Activated CD4-positive, alpha-beta memory T cell treated with anti-CD3 and anti-CD28 coated beads, Interleukin-2, amount 10 ng/mL, durations not matched to agents 7 days and 5 days (primary cell): ENCODE measurements around the gene ZC2HC1C. TPM values are rescaled to one million over a fixed set of nuclear protein-coding genes. Genes with fewer than 3 reads are reported as not detected.
"Not testable (repeated sequence)": the region's sequence is repeated elsewhere in the genome, so short reads cannot be mapped to it uniquely, and the experiment has no call there.

Experiments
- CTCF ChIA-PET: fragments of 350-600 bp; sonication (Branson Sonifier 250); formaldehyde crosslinking; loops from one replicate; lab custom pipeline; 2021; ENCODE audit warnings: antibody characterized with exemption, inconsistent platforms; lab: Charles Lee
- POLR2A ChIA-PET: fragments of 350-600 bp; sonication (Branson Sonifier 250); formaldehyde crosslinking; loops from one replicate; lab custom pipeline; 2021; ENCODE audit warnings: antibody characterized with exemption; lab: Charles Lee
- DNase-seq: peaks from one replicate; pipeline ENCODE4 v3.0.0-alpha.2; 2020
- H3K27ac Mint-ChIP-seq: one replicate; pipeline ENCODE4 v1.8.0; 2021; ENCODE audit warnings: mild to moderate bottlenecking, mixed read lengths
- H3K27me3 Mint-ChIP-seq: one replicate; pipeline ENCODE4 v1.8.0; 2021; ENCODE audit warnings: mixed read lengths
- H3K36me3 Mint-ChIP-seq: one replicate; pipeline ENCODE4 v1.8.0; 2021; ENCODE audit warnings: low read depth, mixed read lengths
- H3K4me1 Mint-ChIP-seq: one replicate; pipeline ENCODE4 v1.8.0; 2021; ENCODE audit warnings: mixed read lengths
- H3K4me3 Mint-ChIP-seq: one replicate; pipeline ENCODE4 v1.8.0; 2021; ENCODE audit warnings: mild to moderate bottlenecking, mixed read lengths
- H3K9me3 Mint-ChIP-seq: one replicate; pipeline ENCODE4 v1.8.0; 2021; ENCODE audit warnings: mixed read lengths
- total RNA-seq, 2 experiments: library from RNA; stranded (reverse); gene quantifications; one replicate each; pipeline ENCODE4 v1.2.3, GENCODE V29; 2021

The ZC2HC1C gene
- total RNA-seq, 2 experiments from 2014 or later: 2.0 to 2.4 TPM

DNA sequence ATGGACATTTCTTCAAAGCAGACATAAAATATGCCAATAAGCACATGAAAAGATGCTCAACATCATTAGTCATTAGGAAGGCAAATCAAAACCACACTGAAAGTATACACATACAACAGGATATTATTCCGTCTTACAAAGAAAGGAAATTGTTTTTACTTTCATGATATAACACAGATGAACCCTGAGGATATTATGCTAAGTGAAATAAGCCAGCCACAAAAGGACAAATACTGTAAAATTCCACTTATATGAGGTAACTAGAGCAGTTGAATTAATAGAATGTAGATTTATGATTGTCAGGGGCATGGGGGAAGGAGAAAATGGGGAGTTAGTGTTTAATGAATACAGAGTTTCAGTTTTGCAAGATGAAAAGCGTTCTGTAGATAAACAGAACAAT, 9.8 kb upstream of the ZC2HC1C start:
- Mint-ChIP-seq H3K4me3 (no peak overlapping the region), H3K36me3 (peaks cover 60% of the 10 kb centered on the region), H3K27ac (no peak overlapping the region), H3K4me1 (peaks cover 57% of the 10 kb centered on the region), H3K27me3 (no peaks in the 10 kb centered on the region), H3K9me3 (no peaks in the 10 kb centered on the region)
- ChIA-PET CTCF (no interaction called here), POLR2A (no interaction called here)
- no peak for DNase-seq

DNA sequence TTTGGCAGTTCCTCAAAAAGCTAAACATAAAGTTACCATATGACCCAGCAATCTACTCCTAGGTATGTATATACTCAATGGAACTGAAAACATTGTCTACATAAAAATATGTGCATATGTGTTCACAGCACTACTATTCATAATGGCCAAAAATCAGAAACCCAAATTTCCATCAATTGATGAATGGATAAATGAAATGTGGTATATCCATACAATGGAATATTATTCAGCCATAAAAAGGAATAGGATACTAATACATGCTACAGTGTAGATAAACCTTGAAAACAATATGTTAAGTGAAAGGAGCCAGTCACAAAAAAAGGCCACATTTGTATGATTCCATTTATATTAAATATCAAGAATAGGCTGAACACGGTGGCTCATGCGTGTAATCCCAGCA, 9.0 kb upstream of the ZC2HC1C start:
- DNase-seq: no peak
- ChIA-PET POLR2A (no interaction called here), CTCF (no interaction called here)
- Mint-ChIP-seq H3K9me3 (no peaks in the 10 kb centered on the region), H3K27ac (no peak overlapping the region), H3K4me3 (no peak overlapping the region), H3K27me3 (no peaks in the 10 kb centered on the region), H3K36me3 (peaks cover 55% of the 10 kb centered on the region), H3K4me1 (peaks cover 58% of the 10 kb centered on the region)

DNA sequence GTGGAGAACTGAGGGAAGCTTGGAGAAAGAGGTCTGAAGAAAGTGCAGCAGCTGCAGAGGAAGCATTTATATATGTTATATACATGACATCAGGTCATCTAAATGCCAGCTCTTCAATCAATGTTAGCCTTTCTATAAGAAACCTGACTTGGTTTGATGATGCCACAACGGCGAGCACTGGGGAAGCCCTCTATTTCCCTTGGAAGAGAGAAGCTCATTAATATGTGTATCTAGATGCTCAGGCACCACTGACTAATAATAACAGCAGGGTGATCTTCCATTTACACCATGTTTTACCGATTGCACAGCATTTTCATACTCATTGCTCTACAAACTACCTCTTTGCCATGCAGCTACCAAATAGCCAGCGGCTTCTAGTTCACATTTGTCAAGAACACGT, 6.4 kb upstream of the ZC2HC1C start:
- peak overlapping the region; percentile 92 for H3K27ac Mint-ChIP-seq
- no peaks in the 10 kb centered on the region for H3K9me3 Mint-ChIP-seq
- CTCF ChIA-PET: interaction anchor here (0.7 to 3.4 kb wide), 13 partner anchors 12 to 206 kb away, joined by 3 to 16 read pairs (median 6); partner anchors contain the start of genes EIF2B2 and MLH3
- DNase-seq: no peak
- peaks cover 45% of the 10 kb centered on the region for H3K4me1 Mint-ChIP-seq
- POLR2A ChIA-PET: interaction anchor here (1.0 to 4.1 kb wide), 10 partner anchors 9 to 180 kb away, joined by 3 to 20 read pairs (median 12); partner anchors contain the start of genes EIF2B2, MLH3 and NEK9
- peaks cover 40% of the 10 kb centered on the region for H3K36me3 Mint-ChIP-seq
- no peaks in the 10 kb centered on the region for H3K27me3 Mint-ChIP-seq
- peak overlapping the region; percentile 99 for H3K4me3 Mint-ChIP-seq

DNA sequence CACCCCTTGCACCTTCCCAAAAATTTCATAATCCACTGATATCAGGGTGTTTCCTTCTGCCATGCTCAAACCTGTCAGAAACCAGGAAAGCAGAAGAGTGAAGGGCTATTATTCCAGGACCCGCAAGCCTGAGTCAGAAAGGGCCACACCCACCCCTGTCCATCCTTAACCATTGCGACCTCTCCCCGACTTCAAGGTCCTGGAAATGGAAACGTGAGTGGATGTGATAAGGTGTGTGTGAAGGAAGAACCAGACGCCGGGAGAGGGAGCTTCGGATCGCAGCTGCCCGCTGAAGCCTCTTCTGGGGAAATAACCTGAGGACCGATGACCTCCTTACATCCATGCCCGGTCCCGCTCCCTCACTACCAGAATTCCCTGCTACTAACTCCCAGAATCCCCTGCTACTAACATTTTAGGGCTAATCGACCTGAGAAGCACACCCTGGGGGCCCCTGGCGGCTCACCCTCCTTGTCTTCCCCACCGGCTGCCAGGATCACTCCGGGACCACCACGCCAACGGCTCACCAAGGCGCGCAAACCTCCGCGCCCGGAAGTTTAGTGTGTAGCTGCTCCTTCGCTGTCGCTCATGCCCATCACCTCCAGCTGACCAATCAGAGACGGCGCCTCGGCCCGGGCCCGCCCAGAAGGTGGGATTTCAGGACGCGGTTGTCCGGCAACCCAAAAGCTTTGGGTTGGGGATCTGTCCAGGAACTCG, 5.8 kb upstream of the ZC2HC1C start, which contains the start of gene ACYP1:
Gene ACYP1 (minus strand): TSS at position 534 of the 714 bp plus-strand sequence. CDS start 471 bp downstream, at position 63.
- Mint-ChIP-seq H3K27ac (peak within 1 kb of the TSS; percentile 92), H3K4me3 (peak within 1 kb of the TSS; percentile 99)
- POLR2A ChIA-PET: interaction anchor here (0.6 to 4.1 kb wide), 14 partner anchors 8 to 181 kb away, joined by 3 to 20 read pairs (median 8); partner anchors contain the start of genes EIF2B2, MLH3 and NEK9

DNA sequence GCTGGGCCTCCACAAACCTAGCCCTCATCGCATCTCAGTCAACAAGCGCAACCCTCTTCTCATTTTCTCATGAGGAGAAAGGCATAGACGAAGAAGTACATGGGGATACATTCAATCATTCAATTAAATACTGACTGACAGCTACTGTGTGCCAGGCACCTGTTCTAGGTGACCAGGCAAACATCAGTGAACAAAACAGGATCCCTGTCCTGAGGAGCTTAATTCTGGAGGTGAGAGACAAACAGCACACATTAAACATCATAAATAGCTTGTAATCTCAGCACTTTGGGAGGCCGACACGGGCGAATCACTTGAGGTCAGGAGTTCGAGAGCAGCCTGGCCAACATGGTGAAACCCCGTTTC, 5.3 kb upstream of the ZC2HC1C start:
- Mint-ChIP-seq H3K27me3 (no peaks in the 10 kb centered on the region), H3K4me3 (peak overlapping the region; percentile 99), H3K27ac (peak overlapping the region; percentile 92), H3K4me1 (peaks cover 41% of the 10 kb centered on the region), H3K36me3 (peaks cover 33% of the 10 kb centered on the region), H3K9me3 (no peaks in the 10 kb centered on the region)
- ChIA-PET POLR2A (interaction anchor here (0.6 to 4.1 kb wide), 14 partner anchors 8 to 182 kb away, joined by 3 to 20 read pairs (median 8); partner anchors contain the start of genes EIF2B2, MLH3 and NEK9), CTCF (interaction anchor here (0.9 to 3.4 kb wide), 14 partner anchors 9 to 452 kb away, joined by 3 to 16 read pairs (median 6); partner anchors contain the start of genes EIF2B2, LTBP2 and MLH3)
- no peak for DNase-seq

More for the DNA sequence above, 5.8 kb upstream of the ZC2HC1C start, which contains the start of gene ACYP1:
- Mint-ChIP-seq H3K27me3 (no peaks in the 10 kb centered on the region), H3K36me3 (peaks cover 36% of the 10 kb centered on the region), H3K4me1 (peaks cover 42% of the 10 kb centered on the region), H3K9me3 (no peaks in the 10 kb centered on the region)
- CTCF ChIA-PET: interaction anchor here (0.9 to 3.4 kb wide), 16 partner anchors 10 to 452 kb away, joined by 3 to 16 read pairs (median 5); partner anchors contain the start of genes EIF2B2, LTBP2 and MLH3
- DNase-seq: peak; percentile 93

DNA sequence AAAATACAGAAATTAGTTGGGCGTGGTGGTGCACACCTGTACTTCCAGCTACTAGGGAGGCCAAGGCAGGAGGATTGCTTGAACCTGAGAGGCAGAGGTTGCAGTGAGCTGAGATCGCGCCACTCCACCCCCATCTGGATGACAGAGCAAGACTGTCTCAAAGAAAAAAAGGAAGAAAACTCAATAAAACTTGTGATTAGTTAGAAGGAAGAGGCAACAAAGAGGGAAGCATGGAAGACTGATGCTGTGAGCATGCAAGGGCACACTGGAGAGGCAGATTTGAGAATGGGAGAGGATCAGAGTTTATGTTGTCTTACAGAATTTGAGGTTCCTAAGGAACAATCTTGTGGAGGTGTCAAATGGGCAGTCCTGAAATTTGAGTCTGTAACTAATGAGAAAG, 2.8 kb upstream of the ZC2HC1C start:
- no peak for DNase-seq
- ChIA-PET CTCF (no interaction called here), POLR2A (interaction anchor here (0.7 to 4.1 kb wide), 3 partner anchors 15 to 64 kb away, joined by 3 to 22 read pairs (median 18); partner anchors contain the start of genes EIF2B2 and MLH3)
- peaks cover 31% of the 10 kb centered on the region for H3K4me1 Mint-ChIP-seq
- H3K9me3 Mint-ChIP-seq: no peaks in the 10 kb centered on the region
- H3K4me3 Mint-ChIP-seq: no peak overlapping the region
- H3K27me3 Mint-ChIP-seq: no peaks in the 10 kb centered on the region
- peaks cover 9% of the 10 kb centered on the region for H3K36me3 Mint-ChIP-seq
- no peak overlapping the region for H3K27ac Mint-ChIP-seq

DNA sequence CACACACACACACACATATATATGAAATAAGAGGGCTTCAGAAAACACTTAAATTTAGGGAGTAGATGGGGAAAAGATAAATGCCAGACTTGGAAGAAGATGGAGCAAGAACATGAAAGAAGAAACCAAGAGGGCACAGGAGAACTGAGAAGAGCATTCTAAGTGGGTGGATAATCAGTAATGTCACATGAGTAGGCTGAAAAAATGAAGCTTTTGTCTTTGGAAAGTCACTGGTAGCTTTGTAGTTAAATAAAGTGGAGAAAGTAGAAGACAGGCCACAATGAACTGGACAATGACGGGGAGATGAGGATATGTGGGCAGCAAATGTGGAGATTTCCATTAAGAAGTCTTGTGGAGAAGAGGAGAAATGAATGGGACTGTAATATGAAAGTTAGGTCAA, 2.2 kb upstream of the ZC2HC1C start:
- no peak overlapping the region for H3K4me3 Mint-ChIP-seq
- CTCF ChIA-PET: no interaction called here
- POLR2A ChIA-PET: interaction anchor here (3.6 kb wide), 1 partner anchor 64 kb away, joined by 22 read pairs; the partner anchor contains the start of gene EIF2B2
- H3K4me1 Mint-ChIP-seq: peaks cover 31% of the 10 kb centered on the region
- no peaks in the 10 kb centered on the region for H3K27me3 Mint-ChIP-seq
- H3K36me3 Mint-ChIP-seq: peaks cover 9% of the 10 kb centered on the region
- H3K9me3 Mint-ChIP-seq: no peaks in the 10 kb centered on the region
- DNase-seq: no peak
- H3K27ac Mint-ChIP-seq: no peak overlapping the region

DNA sequence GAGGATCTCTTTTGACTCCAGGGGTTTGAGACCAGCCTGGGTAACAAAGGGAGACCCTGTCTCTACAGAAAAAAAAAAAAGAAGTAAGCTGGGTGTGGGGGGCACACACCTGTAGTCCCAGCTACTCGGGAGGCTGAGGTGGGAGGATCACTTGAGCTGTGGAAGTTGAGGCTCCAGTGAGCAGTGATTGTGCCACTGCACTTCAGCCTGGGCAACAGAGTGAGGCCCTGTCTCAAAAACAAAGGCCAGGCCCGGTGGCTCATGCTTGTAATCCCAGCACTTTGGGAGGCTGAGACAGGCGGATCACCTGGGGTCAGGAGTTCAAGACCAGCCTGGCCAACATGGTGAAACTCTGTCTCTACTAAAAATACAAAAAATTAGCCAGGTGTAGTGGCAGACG, 1.7 kb upstream of the ZC2HC1C start:
- H3K36me3 Mint-ChIP-seq, H3K4me3 Mint-ChIP-seq, CTCF ChIA-PET, H3K27me3 Mint-ChIP-seq, DNase-seq, H3K9me3 Mint-ChIP-seq, H3K27ac Mint-ChIP-seq: not testable (repeated sequence)
- POLR2A ChIA-PET: interaction anchor here (0.7 to 3.6 kb wide), 4 partner anchors 64 to 499 kb away, joined by 3 to 22 read pairs (median 5); partner anchors contain the start of gene EIF2B2
- H3K4me1 Mint-ChIP-seq: peaks cover 28% of the 10 kb centered on the region

DNA sequence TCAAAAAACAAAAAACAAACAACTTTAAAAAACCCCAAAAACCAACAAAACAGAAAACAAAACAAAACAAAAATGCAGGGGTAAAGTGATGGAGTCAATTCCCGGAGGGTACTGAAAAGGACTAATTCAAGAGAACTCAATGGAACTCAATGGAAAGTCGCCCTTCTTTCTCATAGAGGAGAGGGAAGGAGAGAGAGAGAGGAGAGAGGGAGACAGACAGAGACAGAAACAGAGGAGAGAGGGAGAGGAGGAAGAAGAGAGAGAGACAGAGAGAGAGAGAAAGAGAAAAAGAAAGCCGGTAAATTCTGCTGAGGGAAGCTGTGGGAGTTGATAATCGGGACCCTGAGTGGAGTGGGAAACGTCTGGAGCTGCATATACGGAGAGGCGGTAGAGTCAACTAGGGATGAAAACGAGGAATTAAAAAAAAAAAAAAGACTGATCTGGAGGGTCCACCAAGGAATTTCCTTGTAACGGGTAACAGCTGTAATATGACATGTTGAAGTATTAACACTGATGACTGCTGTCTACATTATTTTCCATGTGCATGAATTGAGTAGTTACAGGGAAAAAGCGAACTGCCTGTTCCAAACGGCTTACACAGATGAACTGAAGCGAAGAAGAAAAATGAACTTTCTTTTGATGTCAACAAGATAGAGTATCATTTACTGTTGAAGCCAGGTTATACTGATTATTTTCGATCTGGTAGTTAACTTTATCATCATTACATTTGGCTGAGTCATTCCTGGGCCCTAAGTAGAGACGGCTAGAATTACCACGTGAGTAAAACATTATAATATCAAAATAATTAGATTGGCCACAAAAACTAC, 934 bp upstream of the ZC2HC1C start:
- CTCF ChIA-PET: interaction anchor here (0.9 to 1.8 kb wide), 3 partner anchors 18 to 231 kb away, joined by 3 to 5 read pairs (median 4); partner anchors contain the start of genes MLH3 and RPS6KL1
- Mint-ChIP-seq H3K4me1 (peaks cover 23% of the 10 kb centered on the region), H3K4me3 (no peak overlapping the region)

DNA sequence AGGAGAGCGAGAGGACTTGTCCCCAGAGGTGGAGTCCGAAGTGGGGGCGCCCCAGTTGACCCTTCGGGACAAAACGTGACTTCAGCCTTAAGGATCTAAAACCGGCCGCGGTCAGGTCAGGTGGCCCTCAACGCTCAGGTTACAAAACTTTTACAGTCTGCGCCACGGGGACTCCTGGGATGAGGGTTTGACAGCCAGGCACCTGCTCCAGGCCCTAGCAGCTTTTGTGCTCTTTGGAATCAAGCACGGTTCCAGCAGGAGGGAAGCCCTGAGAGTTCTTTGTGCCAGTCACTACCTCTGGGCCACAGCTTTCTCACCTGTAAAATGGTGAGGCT, 337 bp downstream of the ZC2HC1C start:
- ChIA-PET CTCF (interaction anchor here (0.9 to 2.3 kb wide), 8 partner anchors 19 to 455 kb away, joined by 3 to 10 read pairs (median 4); partner anchors contain the start of genes MLH3 and RPS6KL1), POLR2A (interaction anchor here (0.7 to 3.6 kb wide), 13 partner anchors 8 to 187 kb away, joined by 3 to 22 read pairs (median 7); partner anchors contain the start of genes EIF2B2, MLH3 and NEK9)
- Mint-ChIP-seq H3K9me3 (no peaks in the 10 kb centered on the region), H3K4me1 (peaks cover 14% of the 10 kb centered on the region), H3K27me3 (no peaks in the 10 kb centered on the region), H3K36me3 (no peaks in the 10 kb centered on the region), H3K4me3 (no peak overlapping the region), H3K27ac (no peak overlapping the region)
- no peak for DNase-seq

More for the DNA sequence above, 934 bp upstream of the ZC2HC1C start:
- DNase-seq: no peak
- Mint-ChIP-seq H3K9me3 (no peaks in the 10 kb centered on the region), H3K36me3 (peaks cover 4% of the 10 kb centered on the region), H3K27ac (no peak overlapping the region), H3K27me3 (no peaks in the 10 kb centered on the region)
- POLR2A ChIA-PET: interaction anchor here (0.7 to 3.6 kb wide), 10 partner anchors 10 to 498 kb away, joined by 3 to 22 read pairs (median 7); partner anchors contain the start of gene EIF2B2

DNA sequence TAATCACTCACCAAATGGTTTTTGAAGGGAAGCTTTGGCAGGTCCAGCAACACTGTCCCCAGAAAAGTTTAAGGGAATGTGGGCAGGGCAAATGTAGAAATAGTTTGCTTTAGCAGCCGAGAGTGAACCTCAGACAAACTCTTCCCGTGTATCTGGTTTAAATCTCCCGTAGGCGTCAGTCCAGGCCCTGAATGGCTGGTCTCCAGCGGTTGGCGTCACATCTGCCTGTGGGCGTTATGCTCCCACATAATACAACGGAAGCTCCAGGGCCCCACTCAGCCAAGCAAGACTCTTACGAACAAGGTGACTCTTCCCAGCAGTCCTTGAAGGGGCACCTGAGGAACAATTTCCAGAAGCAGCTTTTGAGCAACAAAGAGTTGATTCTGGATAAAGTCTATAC, 942 bp downstream of the ZC2HC1C start:
- Mint-ChIP-seq H3K27me3 (no peaks in the 10 kb centered on the region), H3K9me3 (no peaks in the 10 kb centered on the region), H3K36me3 (no peaks in the 10 kb centered on the region), H3K4me3 (peak overlapping the region; percentile 22), H3K27ac (no peak overlapping the region), H3K4me1 (peaks cover 10% of the 10 kb centered on the region)
- CTCF ChIA-PET: interaction anchor here (1.0 to 2.3 kb wide), 5 partner anchors 18 to 455 kb away, joined by 3 to 10 read pairs (median 5); no protein-coding TSS in a partner anchor
- DNase-seq: no peak
- POLR2A ChIA-PET: interaction anchor here (1.7 to 3.6 kb wide), 5 partner anchors 13 to 129 kb away, joined by 7 to 22 read pairs (median 10); partner anchors contain the start of genes EIF2B2 and NEK9

DNA sequence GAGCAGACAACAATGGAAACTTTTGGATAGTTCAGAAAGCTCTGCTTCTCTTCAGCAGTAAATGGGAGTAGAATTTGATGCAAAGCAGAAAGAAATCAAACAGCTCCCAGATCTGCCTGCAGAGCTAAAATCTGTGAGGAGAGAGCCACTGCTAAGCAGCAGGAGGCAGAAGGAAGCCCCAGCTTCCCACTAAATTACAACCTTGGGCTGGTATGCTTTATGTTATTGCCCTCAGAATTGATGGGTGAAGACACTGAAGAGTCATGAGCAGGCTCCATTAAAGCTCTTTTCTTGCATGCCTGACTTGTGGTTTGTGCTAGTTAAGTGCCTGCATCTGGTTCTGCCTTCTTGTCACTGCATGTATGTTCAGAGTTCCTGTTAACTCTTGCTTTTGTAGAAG, 8.4 kb downstream of the ZC2HC1C start:
- POLR2A ChIA-PET: interaction anchor here (1.0 to 2.0 kb wide), 2 partner anchors 8 to 14 kb away, joined by 3 to 4 read pairs; partner anchors contain the start of genes ACYP1 and ZC2HC1C
- no peaks in the 10 kb centered on the region for H3K9me3 Mint-ChIP-seq
- H3K4me3 Mint-ChIP-seq: no peak overlapping the region
- H3K27ac Mint-ChIP-seq: no peak overlapping the region
- no peaks in the 10 kb centered on the region for H3K27me3 Mint-ChIP-seq
- H3K4me1 Mint-ChIP-seq: no peaks in the 10 kb centered on the region
- H3K36me3 Mint-ChIP-seq: peaks cover 13% of the 10 kb centered on the region
- DNase-seq: no peak
- CTCF ChIA-PET: interaction anchor here (1.0 to 2.5 kb wide), 3 partner anchors 11 to 199 kb away, joined by 3 to 16 read pairs (median 3); no protein-coding TSS in a partner anchor
